WTC11 (cell line): ENCODE results near the gene KCNG2. TPM values are rescaled to one million over a fixed set of nuclear protein-coding genes. Genes with fewer than 3 reads are reported as not detected.

Experiments
- ATAC-seq: fragments of 200-7000 bp; cut with Tn5 transposase; 2 replicates; pipeline ENCODE4 v1.10.0; 2021; ENCODE audit warnings: mild to moderate bottlenecking, moderate library complexity
- CTCF ChIA-PET: fragments of 300-600 bp; sonication (Branson Sonifier 250); formaldehyde crosslinking; loops from one replicate; lab custom pipeline; 2021; ENCODE audit warnings: antibody characterized with exemption; lab: Charles Lee
- POLR2A ChIA-PET: fragments of 350-600 bp; sonication (Branson Sonifier 250); formaldehyde crosslinking; loops from one replicate; lab custom pipeline; 2021; ENCODE audit warnings: antibody characterized with exemption; lab: Charles Lee
- DNase-seq: peaks from one replicate; pipeline ENCODE4 v3.0.0; 2021; ENCODE audit warnings: low spot score
- H3K27ac Mint-ChIP-seq: 2 replicates; pipeline ENCODE4 v1.8.0; 2021; ENCODE audit warnings: mixed read lengths
- H3K27me3 Mint-ChIP-seq: 2 replicates; pipeline ENCODE4 v1.8.0; 2021; ENCODE audit warnings: low read depth, mild to moderate bottlenecking, moderate library complexity, mixed read lengths
- H3K36me3 Mint-ChIP-seq: 2 replicates; pipeline ENCODE4 v1.8.0; 2021; ENCODE audit warnings: mixed read lengths
- H3K4me1 Mint-ChIP-seq: 2 replicates; pipeline ENCODE4 v1.8.0; 2022; ENCODE audit warnings: mixed read lengths
- H3K4me3 Mint-ChIP-seq: 2 replicates; pipeline ENCODE4 v1.8.0; 2021; ENCODE audit warnings: mild to moderate bottlenecking, moderate library complexity, mixed read lengths
- H3K9me3 Mint-ChIP-seq: 2 replicates; pipeline ENCODE4 v1.8.0; 2021; ENCODE audit warnings: mixed read lengths
- CREM ChIP-seq: sonication (generic); formaldehyde crosslinking; IDR thresholded peaks from 2 replicates; pipeline ENCODE4 v1.8.1; 2022; ENCODE audit warnings: mild to moderate bottlenecking, missing genetic modification reagents, moderate library complexity
- ESRRA ChIP-seq: sonication (generic); formaldehyde crosslinking; IDR thresholded peaks from 2 replicates; pipeline ENCODE4 v1.8.1; 2022; ENCODE audit warnings: mild to moderate bottlenecking, missing genetic modification reagents, borderline replicate concordance
- FOXK1 ChIP-seq: sonication (generic); formaldehyde crosslinking; IDR thresholded peaks from 2 replicates; pipeline ENCODE4 v1.8.0; 2022; ENCODE audit warnings: mild to moderate bottlenecking, moderate library complexity, missing genetic modification reagents
- FOXP1 ChIP-seq: sonication (generic); formaldehyde crosslinking; IDR thresholded peaks from 2 replicates; pipeline ENCODE4 v1.8.0; 2022; ENCODE audit warnings: missing genetic modification reagents, mild to moderate bottlenecking, moderate library complexity, borderline replicate concordance
- HMGA2 ChIP-seq: fragments of 250-450 bp; sonication (Bioruptor Pico); IDR thresholded peaks from 2 replicates; pipeline ENCODE4 v1.4.0; 2021; ENCODE audit warnings: mild to moderate bottlenecking, moderate library complexity
- NFE2L1 ChIP-seq: sonication (generic); formaldehyde crosslinking; IDR thresholded peaks from 2 replicates; pipeline ENCODE4 v1.8.1; 2023; ENCODE audit warnings: missing genetic modification reagents
- NR2C2 ChIP-seq: sonication (generic); formaldehyde crosslinking; IDR thresholded peaks from 2 replicates; pipeline ENCODE4 v1.8.0; 2022; ENCODE audit warnings: mild to moderate bottlenecking, missing genetic modification reagents
- SP1 ChIP-seq: sonication (generic); formaldehyde crosslinking; conservative IDR thresholded peaks from 2 replicates; pipeline ENCODE4 v1.8.1; 2022; ENCODE audit warnings: missing genetic modification reagents
- TCF7 ChIP-seq: sonication (generic); formaldehyde crosslinking; IDR thresholded peaks from 2 replicates; pipeline ENCODE4 v1.8.0; 2022; ENCODE audit warnings: mild to moderate bottlenecking, low read depth, missing genetic modification reagents, moderate library complexity
- total RNA-seq: library from RNA; stranded (reverse); gene quantifications from 3 replicates; pipeline ENCODE4 v1.2.3, GENCODE V29; 2021
- TF ChIP-seq, protein P1 (sequence below): fragments of 250-450 bp; sonication (Bioruptor Pico); IDR thresholded peaks from 2 replicates; pipeline ENCODE4 v1.9.0; 2021; ENCODE audit warnings: mild to moderate bottlenecking, borderline replicate concordance
- TF ChIP-seq, protein P2 (sequence below): sonication (generic); formaldehyde crosslinking; IDR thresholded peaks from 2 replicates; pipeline ENCODE4 v1.8.0; 2023; ENCODE audit warnings: mild to moderate bottlenecking, missing genetic modification reagents
- TF ChIP-seq, protein P3 (sequence below): sonication (generic); formaldehyde crosslinking; IDR thresholded peaks from 2 replicates; pipeline ENCODE4 v1.8.1; 2022; ENCODE audit warnings: missing genetic modification reagents, borderline replicate concordance
- TF ChIP-seq, protein P4 (sequence below): sonication (generic); formaldehyde crosslinking; IDR thresholded peaks from 2 replicates; pipeline ENCODE4 v1.8.0; 2022; ENCODE audit warnings: mild to moderate bottlenecking, missing genetic modification reagents
- TF ChIP-seq, protein P5 (sequence below): sonication (generic); formaldehyde crosslinking; conservative IDR thresholded peaks from 2 replicates; pipeline ENCODE4 v1.8.1; 2022; ENCODE audit warnings: mild to moderate bottlenecking, missing genetic modification reagents
- TF ChIP-seq, protein P6 (sequence below): sonication (generic); formaldehyde crosslinking; IDR thresholded peaks from 2 replicates; pipeline ENCODE4 v1.8.1; 2023; ENCODE audit warnings: mild to moderate bottlenecking, missing genetic modification reagents
- TF ChIP-seq, protein P7 (sequence below): sonication (generic); formaldehyde crosslinking; IDR thresholded peaks from 2 replicates; pipeline ENCODE4 v1.8.1; 2022; ENCODE audit warnings: low read depth, mild to moderate bottlenecking, moderate library complexity, missing genetic modification reagents, borderline replicate concordance
- TF ChIP-seq, protein P8 (sequence below): sonication (generic); formaldehyde crosslinking; IDR thresholded peaks from 2 replicates; pipeline ENCODE4 v1.8.0; 2022; ENCODE audit warnings: mild to moderate bottlenecking, missing genetic modification reagents

Gene KCNG2
- total RNA-seq, 1 experiment from 2014 or later: 0.50 TPM

DNA sequence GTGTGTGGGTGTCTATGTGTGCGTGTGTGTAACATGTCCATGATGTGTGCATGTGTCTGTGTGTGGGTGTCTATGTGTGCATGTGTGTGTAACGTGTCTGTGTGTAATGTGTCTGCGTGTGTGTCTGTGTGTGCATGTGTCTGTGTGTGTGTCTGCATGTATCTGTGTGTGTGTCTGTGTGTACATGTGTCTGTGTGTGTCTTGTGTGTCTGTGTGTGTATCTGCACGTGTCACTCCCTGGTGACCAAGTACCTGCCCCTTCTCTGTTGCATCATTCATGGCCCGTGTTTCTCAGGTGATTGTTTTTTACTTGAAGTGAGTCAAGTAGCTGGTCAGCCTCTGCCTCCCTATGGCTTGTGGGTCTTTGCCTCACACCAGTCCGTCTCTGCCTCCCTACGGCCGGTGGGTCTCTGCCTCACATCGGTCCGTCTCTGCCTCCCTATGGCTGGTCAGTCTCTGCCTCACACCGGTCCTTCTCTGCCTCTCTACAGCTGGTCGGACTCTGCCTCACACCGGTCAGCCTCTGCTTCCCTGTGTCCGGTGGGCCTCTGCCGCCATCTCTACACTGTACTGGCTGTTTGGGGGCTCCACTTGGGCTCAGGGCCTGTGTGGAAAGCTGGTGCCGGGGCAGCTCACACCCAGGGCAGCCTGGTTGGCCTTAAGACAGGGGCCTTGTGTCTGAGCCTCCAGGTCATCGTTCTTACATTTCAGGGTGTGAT lies 31.6 kb downstream of the KCNG2 start (continued):
- TF ChIP-seq, protein P1, sequence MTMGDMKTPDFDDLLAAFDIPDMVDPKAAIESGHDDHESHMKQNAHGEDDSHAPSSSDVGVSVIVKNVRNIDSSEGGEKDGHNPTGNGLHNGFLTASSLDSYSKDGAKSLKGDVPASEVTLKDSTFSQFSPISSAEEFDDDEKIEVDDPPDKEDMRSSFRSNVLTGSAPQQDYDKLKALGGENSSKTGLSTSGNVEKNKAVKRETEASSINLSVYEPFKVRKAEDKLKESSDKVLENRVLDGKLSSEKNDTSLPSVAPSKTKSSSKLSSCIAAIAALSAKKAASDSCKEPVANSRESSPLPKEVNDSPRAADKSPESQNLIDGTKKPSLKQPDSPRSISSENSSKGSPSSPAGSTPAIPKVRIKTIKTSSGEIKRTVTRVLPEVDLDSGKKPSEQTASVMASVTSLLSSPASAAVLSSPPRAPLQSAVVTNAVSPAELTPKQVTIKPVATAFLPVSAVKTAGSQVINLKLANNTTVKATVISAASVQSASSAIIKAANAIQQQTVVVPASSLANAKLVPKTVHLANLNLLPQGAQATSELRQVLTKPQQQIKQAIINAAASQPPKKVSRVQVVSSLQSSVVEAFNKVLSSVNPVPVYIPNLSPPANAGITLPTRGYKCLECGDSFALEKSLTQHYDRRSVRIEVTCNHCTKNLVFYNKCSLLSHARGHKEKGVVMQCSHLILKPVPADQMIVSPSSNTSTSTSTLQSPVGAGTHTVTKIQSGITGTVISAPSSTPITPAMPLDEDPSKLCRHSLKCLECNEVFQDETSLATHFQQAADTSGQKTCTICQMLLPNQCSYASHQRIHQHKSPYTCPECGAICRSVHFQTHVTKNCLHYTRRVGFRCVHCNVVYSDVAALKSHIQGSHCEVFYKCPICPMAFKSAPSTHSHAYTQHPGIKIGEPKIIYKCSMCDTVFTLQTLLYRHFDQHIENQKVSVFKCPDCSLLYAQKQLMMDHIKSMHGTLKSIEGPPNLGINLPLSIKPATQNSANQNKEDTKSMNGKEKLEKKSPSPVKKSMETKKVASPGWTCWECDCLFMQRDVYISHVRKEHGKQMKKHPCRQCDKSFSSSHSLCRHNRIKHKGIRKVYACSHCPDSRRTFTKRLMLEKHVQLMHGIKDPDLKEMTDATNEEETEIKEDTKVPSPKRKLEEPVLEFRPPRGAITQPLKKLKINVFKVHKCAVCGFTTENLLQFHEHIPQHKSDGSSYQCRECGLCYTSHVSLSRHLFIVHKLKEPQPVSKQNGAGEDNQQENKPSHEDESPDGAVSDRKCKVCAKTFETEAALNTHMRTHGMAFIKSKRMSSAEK (CRISPR knock-in tag): no peak
- TF ChIP-seq NR2C2 (CRISPR knock-in tag): no peak
- no peak for TF ChIP-seq HMGA2 (CRISPR knock-in tag)
- TF ChIP-seq, protein P2, sequence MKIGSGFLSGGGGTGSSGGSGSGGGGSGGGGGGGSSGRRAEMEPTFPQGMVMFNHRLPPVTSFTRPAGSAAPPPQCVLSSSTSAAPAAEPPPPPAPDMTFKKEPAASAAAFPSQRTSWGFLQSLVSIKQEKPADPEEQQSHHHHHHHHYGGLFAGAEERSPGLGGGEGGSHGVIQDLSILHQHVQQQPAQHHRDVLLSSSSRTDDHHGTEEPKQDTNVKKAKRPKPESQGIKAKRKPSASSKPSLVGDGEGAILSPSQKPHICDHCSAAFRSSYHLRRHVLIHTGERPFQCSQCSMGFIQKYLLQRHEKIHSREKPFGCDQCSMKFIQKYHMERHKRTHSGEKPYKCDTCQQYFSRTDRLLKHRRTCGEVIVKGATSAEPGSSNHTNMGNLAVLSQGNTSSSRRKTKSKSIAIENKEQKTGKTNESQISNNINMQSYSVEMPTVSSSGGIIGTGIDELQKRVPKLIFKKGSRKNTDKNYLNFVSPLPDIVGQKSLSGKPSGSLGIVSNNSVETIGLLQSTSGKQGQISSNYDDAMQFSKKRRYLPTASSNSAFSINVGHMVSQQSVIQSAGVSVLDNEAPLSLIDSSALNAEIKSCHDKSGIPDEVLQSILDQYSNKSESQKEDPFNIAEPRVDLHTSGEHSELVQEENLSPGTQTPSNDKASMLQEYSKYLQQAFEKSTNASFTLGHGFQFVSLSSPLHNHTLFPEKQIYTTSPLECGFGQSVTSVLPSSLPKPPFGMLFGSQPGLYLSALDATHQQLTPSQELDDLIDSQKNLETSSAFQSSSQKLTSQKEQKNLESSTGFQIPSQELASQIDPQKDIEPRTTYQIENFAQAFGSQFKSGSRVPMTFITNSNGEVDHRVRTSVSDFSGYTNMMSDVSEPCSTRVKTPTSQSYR (CRISPR knock-in tag): no peak
- TF ChIP-seq, all 79 proteins: peak for 0

DNA sequence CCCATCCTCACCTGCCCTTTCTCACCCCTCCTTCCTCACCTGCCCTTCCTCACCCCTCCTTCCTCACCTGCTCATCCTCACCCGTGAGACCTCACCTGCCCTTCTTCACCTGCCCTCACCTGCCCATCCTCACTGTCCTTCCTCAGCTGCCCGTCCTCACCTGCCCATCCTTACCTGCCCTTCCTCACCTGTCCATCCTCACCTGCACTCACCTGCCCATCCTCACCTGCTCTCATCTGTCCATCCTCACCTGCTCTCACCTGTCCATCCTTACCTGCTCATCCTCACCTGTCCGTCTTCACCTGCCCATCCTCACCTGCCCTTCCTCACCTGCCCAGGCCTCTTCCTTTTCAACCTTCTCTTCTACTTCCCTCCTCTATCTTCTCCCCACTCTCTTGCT lies 34.4 kb downstream of the KCNG2 start:
- Mint-ChIP-seq H3K27me3 (no peaks in the 10 kb centered on the region), H3K9me3 (no peaks in the 10 kb centered on the region; the same call in 1 of the 2 replicates), H3K4me1 (no peaks in the 10 kb centered on the region), H3K4me3 (no peak overlapping the region), H3K36me3 (no peaks in the 10 kb centered on the region; the same call in 1 of the 2 replicates), H3K27ac (no peak overlapping the region)
- ATAC-seq: no peak
- CTCF ChIA-PET: no interaction called here
- POLR2A ChIA-PET: no interaction called here
- DNase-seq: no peak
- TF ChIP-seq CREM: no peak
- no peak for TF ChIP-seq SP1
- TF ChIP-seq TCF7 (CRISPR knock-in tag): no peak
- TF ChIP-seq, protein P3, sequence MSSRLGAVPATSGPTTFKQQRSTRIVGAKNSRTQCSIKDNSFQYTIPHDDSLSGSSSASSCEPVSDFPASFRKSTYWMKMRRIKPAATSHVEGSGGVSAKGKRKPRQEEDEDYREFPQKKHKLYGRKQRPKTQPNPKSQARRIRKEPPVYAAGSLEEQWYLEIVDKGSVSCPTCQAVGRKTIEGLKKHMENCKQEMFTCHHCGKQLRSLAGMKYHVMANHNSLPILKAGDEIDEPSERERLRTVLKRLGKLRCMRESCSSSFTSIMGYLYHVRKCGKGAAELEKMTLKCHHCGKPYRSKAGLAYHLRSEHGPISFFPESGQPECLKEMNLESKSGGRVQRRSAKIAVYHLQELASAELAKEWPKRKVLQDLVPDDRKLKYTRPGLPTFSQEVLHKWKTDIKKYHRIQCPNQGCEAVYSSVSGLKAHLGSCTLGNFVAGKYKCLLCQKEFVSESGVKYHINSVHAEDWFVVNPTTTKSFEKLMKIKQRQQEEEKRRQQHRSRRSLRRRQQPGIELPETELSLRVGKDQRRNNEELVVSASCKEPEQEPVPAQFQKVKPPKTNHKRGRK (CRISPR knock-in tag): no peak
- TF ChIP-seq, protein P4, sequence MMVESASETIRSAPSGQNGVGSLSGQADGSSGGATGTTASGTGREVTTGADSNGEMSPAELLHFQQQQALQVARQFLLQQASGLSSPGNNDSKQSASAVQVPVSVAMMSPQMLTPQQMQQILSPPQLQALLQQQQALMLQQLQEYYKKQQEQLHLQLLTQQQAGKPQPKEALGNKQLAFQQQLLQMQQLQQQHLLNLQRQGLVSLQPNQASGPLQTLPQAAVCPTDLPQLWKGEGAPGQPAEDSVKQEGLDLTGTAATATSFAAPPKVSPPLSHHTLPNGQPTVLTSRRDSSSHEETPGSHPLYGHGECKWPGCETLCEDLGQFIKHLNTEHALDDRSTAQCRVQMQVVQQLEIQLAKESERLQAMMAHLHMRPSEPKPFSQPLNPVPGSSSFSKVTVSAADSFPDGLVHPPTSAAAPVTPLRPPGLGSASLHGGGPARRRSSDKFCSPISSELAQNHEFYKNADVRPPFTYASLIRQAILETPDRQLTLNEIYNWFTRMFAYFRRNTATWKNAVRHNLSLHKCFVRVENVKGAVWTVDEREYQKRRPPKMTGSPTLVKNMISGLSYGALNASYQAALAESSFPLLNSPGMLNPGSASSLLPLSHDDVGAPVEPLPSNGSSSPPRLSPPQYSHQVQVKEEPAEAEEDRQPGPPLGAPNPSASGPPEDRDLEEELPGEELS: no peak
- TF ChIP-seq NFE2L1 (CRISPR knock-in tag): no peak
- TF ChIP-seq, protein P2 (CRISPR knock-in tag): no peak
- TF ChIP-seq, protein P5, sequence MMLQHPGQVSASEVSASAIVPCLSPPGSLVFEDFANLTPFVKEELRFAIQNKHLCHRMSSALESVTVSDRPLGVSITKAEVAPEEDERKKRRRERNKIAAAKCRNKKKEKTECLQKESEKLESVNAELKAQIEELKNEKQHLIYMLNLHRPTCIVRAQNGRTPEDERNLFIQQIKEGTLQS (CRISPR knock-in tag): no peak
- TF ChIP-seq ESRRA (CRISPR knock-in tag): no peak
- TF ChIP-seq, protein P6, sequence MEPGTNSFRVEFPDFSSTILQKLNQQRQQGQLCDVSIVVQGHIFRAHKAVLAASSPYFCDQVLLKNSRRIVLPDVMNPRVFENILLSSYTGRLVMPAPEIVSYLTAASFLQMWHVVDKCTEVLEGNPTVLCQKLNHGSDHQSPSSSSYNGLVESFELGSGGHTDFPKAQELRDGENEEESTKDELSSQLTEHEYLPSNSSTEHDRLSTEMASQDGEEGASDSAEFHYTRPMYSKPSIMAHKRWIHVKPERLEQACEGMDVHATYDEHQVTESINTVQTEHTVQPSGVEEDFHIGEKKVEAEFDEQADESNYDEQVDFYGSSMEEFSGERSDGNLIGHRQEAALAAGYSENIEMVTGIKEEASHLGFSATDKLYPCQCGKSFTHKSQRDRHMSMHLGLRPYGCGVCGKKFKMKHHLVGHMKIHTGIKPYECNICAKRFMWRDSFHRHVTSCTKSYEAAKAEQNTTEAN: no peak
- no peak for TF ChIP-seq FOXP1 (CRISPR knock-in tag)
- no peak for TF ChIP-seq FOXK1 (CRISPR knock-in tag)
- TF ChIP-seq, protein P7, sequence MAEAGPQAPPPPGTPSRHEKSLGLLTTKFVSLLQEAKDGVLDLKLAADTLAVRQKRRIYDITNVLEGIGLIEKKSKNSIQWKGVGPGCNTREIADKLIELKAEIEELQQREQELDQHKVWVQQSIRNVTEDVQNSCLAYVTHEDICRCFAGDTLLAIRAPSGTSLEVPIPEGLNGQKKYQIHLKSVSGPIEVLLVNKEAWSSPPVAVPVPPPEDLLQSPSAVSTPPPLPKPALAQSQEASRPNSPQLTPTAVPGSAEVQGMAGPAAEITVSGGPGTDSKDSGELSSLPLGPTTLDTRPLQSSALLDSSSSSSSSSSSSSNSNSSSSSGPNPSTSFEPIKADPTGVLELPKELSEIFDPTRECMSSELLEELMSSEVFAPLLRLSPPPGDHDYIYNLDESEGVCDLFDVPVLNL (CRISPR knock-in tag): no peak
- TF ChIP-seq, protein P8, sequence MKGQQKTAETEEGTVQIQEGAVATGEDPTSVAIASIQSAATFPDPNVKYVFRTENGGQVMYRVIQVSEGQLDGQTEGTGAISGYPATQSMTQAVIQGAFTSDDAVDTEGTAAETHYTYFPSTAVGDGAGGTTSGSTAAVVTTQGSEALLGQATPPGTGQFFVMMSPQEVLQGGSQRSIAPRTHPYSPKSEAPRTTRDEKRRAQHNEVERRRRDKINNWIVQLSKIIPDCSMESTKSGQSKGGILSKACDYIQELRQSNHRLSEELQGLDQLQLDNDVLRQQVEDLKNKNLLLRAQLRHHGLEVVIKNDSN: no peak
